HCT116 (cell line): ENCODE measurements around the gene STRIP1. TPM values are rescaled to one million over a fixed set of nuclear protein-coding genes. Genes with fewer than 3 reads are reported as not detected.

ENCODE experiments used
- ATAC-seq: fragments of 200-7000 bp; cut with Tn5 transposase; 2 replicates; pipeline ENCODE4 v1.9.1; 2020; ENCODE audit warnings: mild to moderate bottlenecking, moderate library complexity
- BruUV-seq: library from RNA; stranded (reverse); fragments of 400-500 nt; replicated peaks from 2 replicates; lab custom pipeline; 2021; lab: Mats Ljungman, UMichigan
- CTCF ChIA-PET: fragments of 300-600 bp; sonication (Branson Sonifier 250); formaldehyde crosslinking; loops from one replicate; lab custom pipeline; 2021; ENCODE audit warnings: antibody characterized with exemption; lab: Charles Lee
- POLR2A ChIA-PET: fragments of 300-600, 350-600 bp; sonication (Branson Sonifier 250); formaldehyde crosslinking; loops from one replicate; lab custom pipeline; 2021; ENCODE audit warnings: antibody characterized with exemption; lab: Charles Lee
- RAD21 ChIA-PET, 2 experiments: fragments of 300-600 bp; sonication (Branson Sonifier 250); formaldehyde crosslinking; loops; one replicate each; lab custom pipeline; 2023; ENCODE audit warnings: low total read pairs in 2 of 2; ENCODE audit not compliant: uncharacterized antibody in 2 of 2, unreplicated experiment in 2 of 2, low non-redundant PET in 1 of 2; lab: Charles Lee
- DNase-seq: peaks from one replicate; pipeline ENCODE4 v3.0.0-alpha.2; 2010; ENCODE audit warnings: low read depth, low spot score
- H2AFZ ChIP-seq: fragments of 200-600 bp; shearing (Covaris generic), sonication (generic); 2 replicates; pipeline ENCODE4 v1.6.1; 2017; ENCODE audit warnings: low read depth, mixed run types, mixed read lengths, antibody characterized with exemption, low read length; ENCODE audit not compliant: poor library complexity, severe bottlenecking
- H3K27ac ChIP-seq: 2 replicates; pipeline ENCODE4 v1.5.1; 2012; ENCODE audit warnings: low read depth, low read length
- H3K27me3 ChIP-seq: fragments of 200-600 bp; sonication (generic); 2 replicates; pipeline ENCODE4 v1.6.1; 2016; ENCODE audit warnings: mixed run types, low read length, mixed read lengths; ENCODE audit not compliant: insufficient read depth
- H3K36me3 ChIP-seq, 2 experiments: fragments of 200-500 bp in 1 of 2; fragments of 200-600 bp in 1 of 2; sonication (Bioruptor generic) in 1 of 2; sonication (generic) in 1 of 2; 2 replicates each; pipeline versions ENCODE4 v1.5.1 to v1.6.1; 2014 to 2016; ENCODE audit warnings: low read length in 2 of 2, inconsistent platforms in 1 of 2, mixed read lengths in 1 of 2, mixed run types in 1 of 2; ENCODE audit not compliant: insufficient read depth in 2 of 2, control insufficient read depth in 1 of 2
- H3K4me1 ChIP-seq, 2 experiments: fragments of 200-600 bp in 1 of 2; sonication (generic) in 1 of 2; 2 replicates each; pipeline versions ENCODE4 v1.5.1 to v1.6.1; 2012 to 2017; ENCODE audit warnings: low read length in 2 of 2, inconsistent platforms in 1 of 2, mild to moderate bottlenecking in 1 of 2, mixed read lengths in 1 of 2, mixed run types in 1 of 2, moderate library complexity in 1 of 2; ENCODE audit not compliant: insufficient read depth in 2 of 2, control insufficient read depth in 1 of 2
- H3K4me2 ChIP-seq: fragments of 200-600 bp; sonication (generic); 2 replicates; pipeline ENCODE4 v1.6.1; 2017; ENCODE audit warnings: mixed run types, low read length, mixed read lengths
- H3K4me3 ChIP-seq, 2 experiments: fragments of 200-600 bp in 1 of 2; sonication (generic) in 1 of 2; replicated peaks in 1 of 2; 2 replicates each; pipeline ENCODE4 v1.5.1; 2011 to 2016; ENCODE audit warnings: low read length in 2 of 2, control low read depth in 1 of 2, low read depth in 1 of 2, mild to moderate bottlenecking in 1 of 2, mixed read lengths in 1 of 2, mixed run types in 1 of 2
- H3K79me2 ChIP-seq: fragments of 200-600 bp; sonication (generic); 2 replicates; pipeline ENCODE4 v1.6.1; 2017; ENCODE audit warnings: mild to moderate bottlenecking, mixed run types, low read length, moderate library complexity, mixed read lengths; ENCODE audit not compliant: insufficient read depth
- H3K9ac ChIP-seq: fragments of 200-600 bp; sonication (generic); 2 replicates; pipeline ENCODE4 v1.6.1; 2016; ENCODE audit warnings: low read length, mixed read lengths
- H3K9me2 ChIP-seq: fragments of 200-600 bp; sonication (generic), shearing (Covaris generic); 2 replicates; pipeline ENCODE4 v1.6.1; 2017; ENCODE audit warnings: mixed run types, mild to moderate bottlenecking, moderate library complexity; ENCODE audit not compliant: insufficient read depth
- H3K9me3 ChIP-seq, 2 experiments: fragments of 200-500 bp in 1 of 2; fragments of 200-600 bp in 1 of 2; sonication (Bioruptor generic) in 1 of 2; sonication (generic) in 1 of 2; 2 replicates each; pipeline ENCODE4 v1.6.1; 2014 to 2017; ENCODE audit warnings: low read length in 2 of 2, mixed read lengths in 2 of 2, inconsistent platforms in 1 of 2, low read depth in 1 of 2, mild to moderate bottlenecking in 1 of 2, mixed run types in 1 of 2, moderate library complexity in 1 of 2; ENCODE audit not compliant: control insufficient read depth in 1 of 2, insufficient read depth in 1 of 2
- H4K20me1 ChIP-seq: fragments of 200-600 bp; sonication (generic), shearing (Covaris generic); 2 replicates; pipeline ENCODE4 v1.6.1; 2017; ENCODE audit warnings: mixed run types, mild to moderate bottlenecking, moderate library complexity; ENCODE audit not compliant: insufficient read depth
- CEBPB ChIP-seq: IDR thresholded peaks from 2 replicates; pipeline ENCODE4 v1.6.1; 2012; ENCODE audit warnings: low read depth
- EGR1 ChIP-seq: IDR thresholded peaks from 2 replicates; pipeline ENCODE4 v1.6.1; 2012; ENCODE audit warnings: low read depth
- ELF1 ChIP-seq: IDR thresholded peaks from 2 replicates; pipeline ENCODE4 v1.6.1; 2012; ENCODE audit warnings: low read depth, borderline replicate concordance
- EZH2 ChIP-seq: fragments of 200-600 bp; sonication (generic); IDR thresholded peaks from 2 replicates; pipeline ENCODE4 v1.6.1; 2017; ENCODE audit warnings: antibody characterized with exemption, mixed run types
- FOSL1 ChIP-seq: IDR thresholded peaks from 2 replicates; pipeline ENCODE4 v1.6.1; 2012; ENCODE audit warnings: low read depth
- POLR2A ChIP-seq: IDR thresholded peaks from 2 replicates; pipeline ENCODE4 v1.7.0; 2011; ENCODE audit warnings: borderline replicate concordance; ENCODE audit not compliant: insufficient read depth, insufficient read length; ENCODE audit errors: extremely low read depth
- RAD21 ChIP-seq: IDR thresholded peaks from 2 replicates; pipeline ENCODE4 v1.6.1; 2012; ENCODE audit warnings: low read depth, mild to moderate bottlenecking
- SIN3A ChIP-seq: IDR thresholded peaks from 2 replicates; pipeline ENCODE4 v1.6.1; 2012; ENCODE audit warnings: low read depth
- SRF ChIP-seq: IDR thresholded peaks from 2 replicates; pipeline ENCODE4 v1.6.1; 2012; ENCODE audit warnings: low read depth
- TCF7L2 ChIP-seq: IDR thresholded peaks from 2 replicates; pipeline ENCODE4 v1.7.0; 2011; ENCODE audit warnings: borderline replicate concordance, inconsistent platforms; ENCODE audit not compliant: insufficient read depth, insufficient read length; ENCODE audit errors: extremely low read depth
- YY1 ChIP-seq: IDR thresholded peaks from 2 replicates; pipeline ENCODE4 v1.6.1; 2011; ENCODE audit warnings: low read length, low read depth, moderate library complexity, mild to moderate bottlenecking; ENCODE audit not compliant: insufficient replicate concordance; ENCODE audit errors: extremely low read depth
- ZFX ChIP-seq: fragments of 450-650 bp; IDR thresholded peaks from 2 replicates; pipeline ENCODE4 v1.6.1; 2017
- ZNF274 ChIP-seq: fragments of 200-500 bp; sonication (Bioruptor generic); IDR thresholded peaks from 2 replicates; pipeline ENCODE4 v1.6.1; 2014; ENCODE audit warnings: mild to moderate bottlenecking, low read depth, low read length, inconsistent platforms
- intact Hi-C: fragments of 100-400 bp; cut with micrococcal nuclease; formaldehyde crosslinking; loops from 2 replicates; pipeline ENCODE4 v1.10.0; 2022
- total RNA-seq: library from RNA; stranded (reverse); gene quantifications from one replicate; pipeline ENCODE4 v1.2.1, GENCODE V29; 2021; ENCODE audit not compliant: unreplicated experiment
- TF ChIP-seq, protein P1 (sequence below): IDR thresholded peaks from 2 replicates; pipeline ENCODE4 v1.6.1; 2012
- TF ChIP-seq, protein P2 (sequence below): IDR thresholded peaks from 2 replicates; pipeline ENCODE4 v1.6.1; 2011; ENCODE audit warnings: mild to moderate bottlenecking, low read length, moderate library complexity; ENCODE audit not compliant: insufficient replicate concordance; ENCODE audit errors: extremely low read depth
- TF ChIP-seq, protein P3 (sequence below): IDR thresholded peaks from 2 replicates; pipeline ENCODE4 v1.6.1; 2012; ENCODE audit warnings: low read depth
- TF ChIP-seq, protein P4 (sequence below): IDR thresholded peaks from 2 replicates; pipeline ENCODE4 v1.6.1; 2012

STRIP1 gene
- total RNA-seq, 1 experiment from 2014 or later: 33.5 TPM

DNA sequence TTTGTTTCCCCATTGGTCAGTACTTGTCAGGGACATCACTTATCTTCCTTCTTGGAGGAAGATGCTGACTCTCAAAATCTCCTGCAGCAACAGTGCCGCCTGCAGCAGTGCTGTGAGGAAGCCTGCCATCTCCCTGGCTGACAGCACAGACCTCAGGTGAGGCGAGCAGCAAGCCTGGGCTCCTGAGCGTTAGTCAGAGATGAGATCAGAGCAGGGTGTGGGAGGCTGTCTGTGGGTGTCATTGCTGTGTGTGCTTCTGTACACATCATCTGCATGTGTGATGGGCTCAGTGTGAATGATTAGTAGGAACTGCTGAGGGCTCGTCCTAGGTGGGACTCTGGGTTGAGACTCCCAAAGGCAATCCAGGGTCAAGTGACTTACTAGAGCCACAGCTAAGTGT is 6.1 kb downstream of the STRIP1 start (continued):
- TF ChIP-seq, protein P1, sequence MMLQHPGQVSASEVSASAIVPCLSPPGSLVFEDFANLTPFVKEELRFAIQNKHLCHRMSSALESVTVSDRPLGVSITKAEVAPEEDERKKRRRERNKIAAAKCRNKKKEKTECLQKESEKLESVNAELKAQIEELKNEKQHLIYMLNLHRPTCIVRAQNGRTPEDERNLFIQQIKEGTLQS: no peak
- TF ChIP-seq ZFX: no peak
- TF ChIP-seq ZNF274: no peak
- TF ChIP-seq TCF7L2: no peak
- TF ChIP-seq SRF: no peak
- TF ChIP-seq SIN3A: no peak
- TF ChIP-seq YY1: no peak
- TF ChIP-seq EGR1: no peak

DNA sequence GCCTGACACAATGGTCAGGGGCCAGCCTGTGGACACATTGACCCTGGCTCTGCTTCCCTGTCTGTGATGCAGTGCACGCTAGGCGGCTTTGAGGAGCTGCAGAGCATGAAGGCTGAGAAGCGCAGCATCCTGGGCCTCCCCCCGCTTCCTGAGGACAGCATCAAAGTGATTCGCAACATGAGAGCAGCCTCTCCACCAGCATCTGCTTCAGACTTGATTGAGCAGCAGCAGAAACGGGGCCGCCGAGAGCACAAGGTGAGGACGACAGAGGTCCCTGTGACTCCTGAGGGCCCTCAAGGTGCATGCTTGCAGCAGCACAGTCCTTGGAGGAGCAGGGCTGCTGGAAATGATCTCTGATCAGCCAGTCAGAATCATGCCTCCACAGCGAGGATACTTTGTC is 8.6 kb downstream of the STRIP1 start:
- Histone ChIP-seq H3K9me3 (no peaks in the 10 kb centered on the region), H3K27ac (no peak overlapping the region), H3K27me3 (no peaks in the 10 kb centered on the region), H3K9ac (no peak overlapping the region), H3K4me2 (no peak overlapping the region), H3K4me3 (no peak overlapping the region), H3K36me3 (peaks cover 56 to 73% of the 10 kb centered on the region in 2 experiments; a peak in 3 of 4 replicates), H3K79me2 (no peaks in the 10 kb centered on the region), H3K4me1 (no peaks in the 10 kb centered on the region), H4K20me1 (no peaks in the 10 kb centered on the region), H3K9me2 (no peaks in the 10 kb centered on the region), H2AFZ (no peak overlapping the region)
- no TSS peak for BruUV-seq
- TF ChIP-seq RAD21 (no peak), POLR2A (no peak), ELF1 (no peak), TCF7L2 (no peak), FOSL1 (no peak), EGR1 (no peak), ZFX (no peak), ZNF274 (no peak), SIN3A (no peak), YY1 (no peak), CEBPB (no peak), EZH2 (no peak)
- TF ChIP-seq, protein P2, sequence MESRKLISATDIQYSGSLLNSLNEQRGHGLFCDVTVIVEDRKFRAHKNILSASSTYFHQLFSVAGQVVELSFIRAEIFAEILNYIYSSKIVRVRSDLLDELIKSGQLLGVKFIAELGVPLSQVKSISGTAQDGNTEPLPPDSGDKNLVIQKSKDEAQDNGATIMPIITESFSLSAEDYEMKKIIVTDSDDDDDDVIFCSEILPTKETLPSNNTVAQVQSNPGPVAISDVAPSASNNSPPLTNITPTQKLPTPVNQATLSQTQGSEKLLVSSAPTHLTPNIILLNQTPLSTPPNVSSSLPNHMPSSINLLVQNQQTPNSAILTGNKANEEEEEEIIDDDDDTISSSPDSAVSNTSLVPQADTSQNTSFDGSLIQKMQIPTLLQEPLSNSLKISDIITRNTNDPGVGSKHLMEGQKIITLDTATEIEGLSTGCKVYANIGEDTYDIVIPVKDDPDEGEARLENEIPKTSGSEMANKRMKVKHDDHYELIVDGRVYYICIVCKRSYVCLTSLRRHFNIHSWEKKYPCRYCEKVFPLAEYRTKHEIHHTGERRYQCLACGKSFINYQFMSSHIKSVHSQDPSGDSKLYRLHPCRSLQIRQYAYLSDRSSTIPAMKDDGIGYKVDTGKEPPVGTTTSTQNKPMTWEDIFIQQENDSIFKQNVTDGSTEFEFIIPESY: no peak
- TF ChIP-seq, protein P3, sequence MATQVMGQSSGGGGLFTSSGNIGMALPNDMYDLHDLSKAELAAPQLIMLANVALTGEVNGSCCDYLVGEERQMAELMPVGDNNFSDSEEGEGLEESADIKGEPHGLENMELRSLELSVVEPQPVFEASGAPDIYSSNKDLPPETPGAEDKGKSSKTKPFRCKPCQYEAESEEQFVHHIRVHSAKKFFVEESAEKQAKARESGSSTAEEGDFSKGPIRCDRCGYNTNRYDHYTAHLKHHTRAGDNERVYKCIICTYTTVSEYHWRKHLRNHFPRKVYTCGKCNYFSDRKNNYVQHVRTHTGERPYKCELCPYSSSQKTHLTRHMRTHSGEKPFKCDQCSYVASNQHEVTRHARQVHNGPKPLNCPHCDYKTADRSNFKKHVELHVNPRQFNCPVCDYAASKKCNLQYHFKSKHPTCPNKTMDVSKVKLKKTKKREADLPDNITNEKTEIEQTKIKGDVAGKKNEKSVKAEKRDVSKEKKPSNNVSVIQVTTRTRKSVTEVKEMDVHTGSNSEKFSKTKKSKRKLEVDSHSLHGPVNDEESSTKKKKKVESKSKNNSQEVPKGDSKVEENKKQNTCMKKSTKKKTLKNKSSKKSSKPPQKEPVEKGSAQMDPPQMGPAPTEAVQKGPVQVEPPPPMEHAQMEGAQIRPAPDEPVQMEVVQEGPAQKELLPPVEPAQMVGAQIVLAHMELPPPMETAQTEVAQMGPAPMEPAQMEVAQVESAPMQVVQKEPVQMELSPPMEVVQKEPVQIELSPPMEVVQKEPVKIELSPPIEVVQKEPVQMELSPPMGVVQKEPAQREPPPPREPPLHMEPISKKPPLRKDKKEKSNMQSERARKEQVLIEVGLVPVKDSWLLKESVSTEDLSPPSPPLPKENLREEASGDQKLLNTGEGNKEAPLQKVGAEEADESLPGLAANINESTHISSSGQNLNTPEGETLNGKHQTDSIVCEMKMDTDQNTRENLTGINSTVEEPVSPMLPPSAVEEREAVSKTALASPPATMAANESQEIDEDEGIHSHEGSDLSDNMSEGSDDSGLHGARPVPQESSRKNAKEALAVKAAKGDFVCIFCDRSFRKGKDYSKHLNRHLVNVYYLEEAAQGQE: no peak
- TF ChIP-seq, protein P4, sequence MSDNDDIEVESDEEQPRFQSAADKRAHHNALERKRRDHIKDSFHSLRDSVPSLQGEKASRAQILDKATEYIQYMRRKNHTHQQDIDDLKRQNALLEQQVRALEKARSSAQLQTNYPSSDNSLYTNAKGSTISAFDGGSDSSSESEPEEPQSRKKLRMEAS: no peak
- RAD21 ChIA-PET: no interaction called here
- ATAC-seq (no peak), DNase-seq (no peak)
- intact Hi-C loops: no loop called here
- CTCF ChIA-PET: no interaction called here
- POLR2A ChIA-PET: no interaction called here
